C4-2B (cell line): Measurements from ENCODE around the gene PIP5K1A.

ENCODE experiments used
- CTCF ChIP-seq: fragments of 450-650 bp; conservative IDR thresholded peaks from 2 replicates; pipeline ENCODE4 v1.5.1; 2017; ENCODE audit warnings: mild to moderate bottlenecking
- ZFX ChIP-seq: fragments of 450-650 bp; IDR thresholded peaks from 2 replicates; pipeline ENCODE4 v1.6.1; 2017

- TF ChIP-seq CTCF: no peak
- TF ChIP-seq ZFX: no peak
These were observed 90.2 kb downstream of the PIP5K1A start for GRCh38 chr1:151288502-151288901.
